ENCODE measurements around the gene GALNT7. TPM values are rescaled to one million over a fixed set of nuclear protein-coding genes. Genes with fewer than 3 reads are reported as not detected.

Gene GALNT7
- total RNA-seq, 1 donor, result 18.8 TPM

- Histone ChIP-seq H4K20me1 (ENCODE audit: insufficient read depth, low read length) (peaks cover 1% of the 10 kb centered on the region), H3K36me3 (ENCODE audit: insufficient read depth, low read length) (peaks cover 3% of the 10 kb centered on the region), H2AFZ (ENCODE audit: low read length) (no peak overlapping the region), H3K27me3 (ENCODE audit: insufficient read depth, low read length) (no peaks in the 10 kb centered on the region), H3K4me3 (ENCODE audit: insufficient read depth, low read length) (no peak overlapping the region), H3K4me2 (ENCODE audit: insufficient read depth, low read length) (no peak overlapping the region), H3K4me1 (ENCODE audit: insufficient read depth, low read length) (peaks cover 10% of the 10 kb centered on the region), H3K79me2 (ENCODE audit: insufficient read depth, low read length) (peaks cover 7% of the 10 kb centered on the region), H3K27ac (ENCODE audit: low read depth, low read length) (no peak overlapping the region), H3K9me3 (ENCODE audit: low read depth, low read length) (no peaks in the 10 kb centered on the region)
- no peak for TF ChIP-seq CTCF (IDR thresholded peaks at IDR 0.05; ENCODE audit: extremely low read depth, low read depth, low read length)
- no peak for DNase-seq (ENCODE audit: insufficient read length, low spot score, missing footprints)
Observed at GRCh38 chr4:173165706-173166105, 2.9 kb upstream of the GALNT7 start.

DNA sequence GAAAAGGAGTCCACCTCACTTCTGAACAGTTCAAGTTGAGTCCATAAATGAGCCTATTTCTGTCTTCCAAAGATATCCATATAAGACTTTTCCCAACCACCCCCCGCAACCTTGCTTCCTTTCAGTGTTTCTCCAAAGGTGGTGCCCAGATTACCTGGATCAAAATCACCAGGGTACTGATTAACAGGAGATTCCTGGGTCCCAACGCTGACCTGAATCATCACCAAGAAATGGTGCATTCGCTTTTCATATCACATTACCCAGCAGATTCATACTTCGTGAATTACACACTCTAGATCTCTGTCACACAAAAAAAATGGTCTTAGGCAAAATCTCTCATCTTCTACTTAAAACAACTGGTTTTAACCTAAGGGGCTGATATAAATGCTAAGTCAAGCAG lies 2.1 kb upstream of the GALNT7 start:
- Histone ChIP-seq H3K27me3 (ENCODE audit: insufficient read depth, low read length) (no peaks in the 10 kb centered on the region), H3K4me1 (ENCODE audit: insufficient read depth, low read length) (peaks cover 18% of the 10 kb centered on the region), H3K4me3 (ENCODE audit: insufficient read depth, low read length) (no peak overlapping the region), H3K9me3 (ENCODE audit: low read depth, low read length) (no peaks in the 10 kb centered on the region), H3K79me2 (ENCODE audit: insufficient read depth, low read length) (peaks cover 15% of the 10 kb centered on the region), H3K36me3 (ENCODE audit: insufficient read depth, low read length) (peaks cover 3% of the 10 kb centered on the region), H3K27ac (ENCODE audit: low read depth, low read length) (no peak overlapping the region), H2AFZ (ENCODE audit: low read length) (no peak overlapping the region), H4K20me1 (ENCODE audit: insufficient read depth, low read length) (peaks cover 8% of the 10 kb centered on the region), H3K4me2 (ENCODE audit: insufficient read depth, low read length) (no peak overlapping the region)
- TF ChIP-seq CTCF (IDR thresholded peaks at IDR 0.05; ENCODE audit: extremely low read depth, low read depth, low read length), result no peak
- peak; percentile 34 for DNase-seq (ENCODE audit: insufficient read length, low spot score, missing footprints)

DNA sequence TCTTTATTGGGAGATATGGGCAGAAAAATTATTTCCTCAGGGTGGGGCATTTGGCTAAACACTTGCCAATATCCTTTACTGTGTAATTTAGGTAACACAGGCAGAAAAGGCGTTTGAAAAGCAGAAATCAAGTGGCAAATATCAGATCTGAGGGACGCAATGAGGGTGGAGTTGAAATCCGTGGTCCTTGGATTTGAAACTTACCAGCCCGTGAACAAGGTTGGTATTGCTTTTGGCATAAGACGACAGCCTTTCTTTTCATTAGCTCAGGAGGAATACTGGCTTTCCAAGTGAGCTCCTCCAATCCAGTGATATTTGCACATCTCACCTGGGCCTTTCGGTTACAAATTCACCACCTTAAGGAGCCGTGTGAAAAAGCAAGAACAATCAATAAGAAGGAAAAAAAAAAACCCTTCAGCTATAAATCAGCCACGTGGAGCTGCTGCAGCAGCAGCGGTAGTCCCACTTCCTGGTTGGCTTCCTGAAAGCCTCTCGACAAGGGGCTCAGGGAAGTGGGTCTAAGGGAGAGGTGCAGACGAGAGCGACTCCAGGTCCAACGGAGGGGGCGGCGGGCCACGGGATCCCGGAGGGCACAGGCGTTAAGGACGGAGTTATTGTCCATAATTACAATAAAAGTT lies 734 bp upstream of the GALNT7 start:
- Histone ChIP-seq H2AFZ (ENCODE audit: low read length) (peak overlapping the region; percentile 93), H3K27ac (ENCODE audit: low read depth, low read length) (peak overlapping the region; percentile 27)
- peak; percentile 92 for DNase-seq (ENCODE audit: insufficient read length, low spot score, missing footprints)

GRCh38 chr4:173169178-173169427 lies 492 bp downstream of the GALNT7 start:
- Histone ChIP-seq H3K27me3 (ENCODE audit: insufficient read depth, low read length) (no peaks in the 10 kb centered on the region), H3K79me2 (ENCODE audit: insufficient read depth, low read length) (peaks cover 41% of the 10 kb centered on the region), H3K4me2 (ENCODE audit: insufficient read depth, low read length) (peak overlapping the region; percentile 89), H3K9me3 (ENCODE audit: low read depth, low read length) (no peaks in the 10 kb centered on the region), H3K4me3 (ENCODE audit: insufficient read depth, low read length) (peak overlapping the region; percentile 82), H4K20me1 (ENCODE audit: insufficient read depth, low read length) (peaks cover 11% of the 10 kb centered on the region), H2AFZ (ENCODE audit: low read length) (peak overlapping the region; percentile 63), H3K27ac (ENCODE audit: low read depth, low read length) (peak overlapping the region; percentile 39), H3K4me1 (ENCODE audit: insufficient read depth, low read length) (peaks cover 18% of the 10 kb centered on the region), H3K36me3 (ENCODE audit: insufficient read depth, low read length) (peaks cover 3% of the 10 kb centered on the region)
- no peak for DNase-seq (ENCODE audit: insufficient read length, low spot score, missing footprints)
- no peak for TF ChIP-seq CTCF (IDR thresholded peaks at IDR 0.05; ENCODE audit: extremely low read depth, low read depth, low read length)

More for the DNA sequence above, 734 bp upstream of the GALNT7 start:
- Histone ChIP-seq H3K9me3 (ENCODE audit: low read depth, low read length) (no peaks in the 10 kb centered on the region), H4K20me1 (ENCODE audit: insufficient read depth, low read length) (peaks cover 11% of the 10 kb centered on the region), H3K36me3 (ENCODE audit: insufficient read depth, low read length) (peaks cover 3% of the 10 kb centered on the region), H3K4me3 (ENCODE audit: insufficient read depth, low read length) (peak overlapping the region; percentile 82), H3K4me1 (ENCODE audit: insufficient read depth, low read length) (peaks cover 18% of the 10 kb centered on the region), H3K4me2 (ENCODE audit: insufficient read depth, low read length) (peak overlapping the region; percentile 90), H3K79me2 (ENCODE audit: insufficient read depth, low read length) (peaks cover 28% of the 10 kb centered on the region), H3K27me3 (ENCODE audit: insufficient read depth, low read length) (no peaks in the 10 kb centered on the region)
- TF ChIP-seq CTCF (IDR thresholded peaks at IDR 0.05; ENCODE audit: extremely low read depth, low read depth, low read length), result no peak

Data from osteoblast (primary cell).